GM12878 (cell line): ENCODE results near the gene MAML2. TPM values are rescaled to one million over a fixed set of nuclear protein-coding genes. Genes with fewer than 3 reads are reported as not detected.

ENCODE experiments used
- ATAC-seq: fragments of 200-7000 bp; cut with Tn5 transposase; 3 replicates; pipeline ENCODE4 v1.9.1; 2020; ENCODE audit warnings: mild to moderate bottlenecking, moderate library complexity
- BruUV-seq: library from RNA; stranded (reverse); fragments of 400-500 nt; replicated peaks from 2 replicates; lab custom pipeline; 2021; lab: Mats Ljungman, UMichigan
- CTCF ChIA-PET: fragments of 300-600 bp; sonication (Branson Sonifier 250); formaldehyde crosslinking; extraction: SDS; loops from one replicate; lab custom pipeline; 2021; ENCODE audit warnings: inconsistent platforms; lab: Yijun Ruan, JAX
- POLR2A ChIA-PET: fragments of 350-600 bp; formaldehyde crosslinking; extraction: SDS; loops from one replicate; lab custom pipeline; 2021; ENCODE audit warnings: inconsistent platforms; lab: Charles Lee
- RAD21 ChIA-PET: fragments of 300-600 bp; sonication (Branson Sonifier 250); formaldehyde crosslinking; loops from one replicate; lab custom pipeline; 2023; ENCODE audit warnings: antibody characterized with exemption; ENCODE audit not compliant: unreplicated experiment; lab: Charles Lee
- SMC1A ChIA-PET: fragments of 300-600 bp; sonication (Branson Sonifier 250); formaldehyde crosslinking; loops from one replicate; lab custom pipeline; 2023; ENCODE audit not compliant: unreplicated experiment, uncharacterized antibody; lab: Charles Lee
- DNase-seq: peaks from one replicate; pipeline ENCODE4 v3.0.0-alpha.2; 2011; ENCODE audit warnings: low read depth, low spot score
- FAIRE-seq: peaks from 3 replicates; lab custom pipeline; 2011; peaks lifted over from hg19 to GRCh38; lab: Jason Lieb, UNC
- H2AFZ ChIP-seq: 2 replicates; pipeline ENCODE4 v1.6.0; 2011; ENCODE audit warnings: low read depth, low read length, control low read depth; ENCODE audit not compliant: control insufficient read depth
- H3K27ac ChIP-seq: 2 replicates; pipeline ENCODE4 v1.5.1; 2011; ENCODE audit warnings: control low read depth; ENCODE audit not compliant: control insufficient read depth, insufficient read depth
- H3K27me3 ChIP-seq, 2 experiments: replicated peaks in 1 of 2; 2 replicates each; pipeline versions ENCODE4 v1.6.0 to v1.6.1; 2011; ENCODE audit warnings: low read length in 1 of 2; ENCODE audit not compliant: control insufficient read depth in 2 of 2, insufficient read depth in 2 of 2
- H3K36me3 ChIP-seq, 2 experiments: 2 replicates each; pipeline ENCODE4 v1.5.1; 2011; ENCODE audit warnings: low read length in 1 of 2; ENCODE audit not compliant: control insufficient read depth in 2 of 2, insufficient read depth in 2 of 2
- H3K4me1 ChIP-seq: 2 replicates; pipeline ENCODE4 v1.6.1; 2011; ENCODE audit warnings: mild to moderate bottlenecking, low read length, moderate library complexity, mixed read lengths; ENCODE audit not compliant: control insufficient read depth, insufficient read depth
- H3K4me2 ChIP-seq: 2 replicates; pipeline ENCODE4 v1.6.0; 2011; ENCODE audit warnings: control low read depth; ENCODE audit not compliant: control insufficient read depth, insufficient read depth
- H3K4me3 ChIP-seq: fragments of 200-600 bp; sonication (generic); 2 replicates; pipeline ENCODE4 v1.5.1; 2016
- H3K79me2 ChIP-seq: 2 replicates; pipeline ENCODE4 v1.6.0; 2011; ENCODE audit warnings: low read length; ENCODE audit not compliant: control insufficient read depth, insufficient read depth
- H3K9ac ChIP-seq: 2 replicates; pipeline ENCODE4 v1.8.0; 2011; ENCODE audit warnings: low read length, control low read depth, mixed read lengths; ENCODE audit not compliant: control insufficient read depth, insufficient read depth
- H3K9me3 ChIP-seq: replicated peaks from 3 replicates; pipeline ENCODE4 v1.5.1; 2011; ENCODE audit warnings: mild to moderate bottlenecking, low read length; ENCODE audit not compliant: control insufficient read depth, insufficient read depth
- H4K20me1 ChIP-seq: 2 replicates; pipeline ENCODE4 v1.6.0; 2011; ENCODE audit not compliant: control insufficient read depth, insufficient read depth
- CBFB ChIP-seq: IDR thresholded peaks from 2 replicates; pipeline ENCODE4 v1.6.1; 2016; ENCODE audit warnings: antibody characterized with exemption, low read depth
- MXI1 ChIP-seq: fragments of 150-350 bp; IDR thresholded peaks from 2 replicates; pipeline ENCODE4 v1.6.1; 2011; ENCODE audit warnings: low read depth, mild to moderate bottlenecking, inconsistent platforms, low read length, improper control_type of control experiment
- NFXL1 ChIP-seq: fragments of 450-650 bp; IDR thresholded peaks from 2 replicates; pipeline ENCODE4 v1.6.1; 2017; ENCODE audit warnings: antibody characterized with exemption, mild to moderate bottlenecking, borderline replicate concordance
- NRF1 ChIP-seq: conservative IDR thresholded peaks from 2 replicates; pipeline ENCODE4 v1.6.1; 2011; ENCODE audit warnings: mild to moderate bottlenecking, low read depth, low read length, improper control_type of control experiment
- PAX5 ChIP-seq: IDR thresholded peaks from 2 replicates; pipeline ENCODE4 v1.6.1; 2011; ENCODE audit warnings: low read depth, low read length, borderline replicate concordance
- RELB ChIP-seq: fragments of 450-650 bp; IDR thresholded peaks from 2 replicates; pipeline ENCODE4 v1.6.1; 2017; ENCODE audit warnings: low read depth, mild to moderate bottlenecking, moderate library complexity
- REST ChIP-seq: IDR thresholded peaks from 2 replicates; pipeline ENCODE4 v1.6.1; 2012; ENCODE audit warnings: mild to moderate bottlenecking, low read depth, low read length
- RUNX3 ChIP-seq: IDR thresholded peaks from 2 replicates; pipeline ENCODE4 v1.6.1; 2012; ENCODE audit warnings: low read length, inconsistent platforms
- SP1 ChIP-seq: IDR thresholded peaks from one replicate; pipeline ENCODE4 v1.6.1; 2011; ENCODE audit warnings: low read depth, low read length
- STAT3 ChIP-seq: IDR thresholded peaks from 2 replicates; pipeline ENCODE4 v1.6.1; 2011; ENCODE audit warnings: low read depth, low read length, improper control_type of control experiment
- TARDBP ChIP-seq: IDR thresholded peaks from 2 replicates; pipeline ENCODE4 v1.6.1; 2016; ENCODE audit warnings: borderline replicate concordance
- ZBED1 ChIP-seq: IDR thresholded peaks from 2 replicates; pipeline ENCODE4 v1.6.1; 2016; ENCODE audit warnings: borderline replicate concordance
- ZNF384 ChIP-seq: IDR thresholded peaks from 2 replicates; pipeline ENCODE4 v1.6.1; 2012; ENCODE audit warnings: low read depth, mild to moderate bottlenecking, low read length, improper control_type of control experiment, borderline replicate concordance
- WGBS: methylation state at CpG from one replicate; pipeline ENCODE4 v1.1.6; 2016; ENCODE audit warnings: low lambda C conversion rate; ENCODE audit not compliant: insufficient replicate concordance, insufficient coverage; ENCODE audit errors: missing lambda C conversion rate; 5-methylcytosine and 5-hydroxymethylcytosine counted together
- in situ Hi-C: fragments of 300-500 bp; cut with MboI; formaldehyde crosslinking; loops from 9 replicates; pipeline ENCODE4 v1.14.3; 2018; ENCODE audit warnings: mixed read lengths
- intact Hi-C: fragments of 100-400 bp; cut with micrococcal nuclease; formaldehyde crosslinking; loops from one replicate; pipeline ENCODE4 v1.14.2; 2022; ENCODE audit not compliant: unreplicated experiment
- polyA plus RNA-seq, 11 experiments: library from polyadenylated mRNA; depleted of rRNA in 4 of 11; unstranded in 6 of 11; stranded (reverse) in 5 of 11; fragments of >200 nt; fragmentation: Nextera tagmentation in 4 of 11; fragmentation: Illumina TruSeq in 1 of 11; extraction: Ambion mirVana in 4 of 11; extraction: Trizol in 1 of 11; gene quantifications; 1 replicate in 1 of 11; 2 replicates in 10 of 11; pipeline versions ENCODE4 v1.2.1 to v1.2.3, GENCODE V29; 2011 to 2016; ENCODE audit warnings: inconsistent platforms in 2 of 11, missing spikeins in 2 of 11, low read depth in 1 of 11
- total RNA-seq, 4 experiments: library from RNA; depleted of rRNA in 3 of 4; stranded (reverse); fragments of >200 nt in 3 of 4; fragmentation: Illumina TruSeq in 1 of 4; extraction: Trizol in 1 of 4; gene quantifications; 2 replicates each; pipeline versions ENCODE4 v1.2.1 to v1.2.3, GENCODE V29; 2013 to 2021
- TF ChIP-seq, protein P1 (sequence below): fragments of 450-650 bp; formaldehyde crosslinking; IDR thresholded peaks from 2 replicates; pipeline ENCODE4 v1.4.0; 2022; ENCODE audit warnings: mild to moderate bottlenecking, moderate library complexity
- TF ChIP-seq, protein P2 (sequence below): fragments of 450-650 bp; IDR thresholded peaks from 2 replicates; pipeline ENCODE4 v1.6.1; 2016; ENCODE audit warnings: mild to moderate bottlenecking

Gene MAML2
- total and polyA plus RNA-seq, 10 of the 15 experiments (the other 5 are each of a cell fraction or from before 2014, with no cell fraction given) = 2.5 to 15.1 (median 12.0) TPM

DNA sequence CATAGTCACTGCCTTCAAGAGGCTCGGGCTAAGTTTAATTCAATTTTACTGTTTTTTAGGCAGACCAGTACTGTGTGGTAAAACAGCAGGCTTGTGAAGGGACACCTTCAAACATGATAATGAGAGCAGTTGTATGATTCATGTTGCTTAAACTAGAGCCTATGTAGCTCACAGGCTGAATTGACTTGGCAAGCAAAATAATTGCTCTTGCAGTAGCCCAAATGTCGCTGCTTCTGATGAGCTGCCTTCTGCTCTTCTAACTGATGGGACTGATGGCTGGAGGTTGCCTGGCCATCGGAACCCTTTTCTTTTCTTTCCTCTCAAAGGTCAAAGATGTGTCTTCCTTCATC lies 137.6 kb downstream of the MAML2 start:
- 100% methylated on average over 3 of the region's 3 CpGs for WGBS
- Histone ChIP-seq H3K36me3 (peaks cover 0 to 2% of the 10 kb centered on the region in 2 experiments; a peak in 1 of 4 replicates), H3K79me2 (peaks cover 2% of the 10 kb centered on the region), H3K9ac (no peak overlapping the region), H4K20me1 (no peaks in the 10 kb centered on the region), H3K27ac (no peak overlapping the region), H2AFZ (no peak overlapping the region), H3K27me3 (no peaks in the 10 kb centered on the region), H3K4me2 (no peak overlapping the region), H3K9me3 (no peaks in the 10 kb centered on the region; the same call in 1 of the 3 replicates), H3K4me3 (no peak overlapping the region), H3K4me1 (peaks cover 3% of the 10 kb centered on the region; the same call in 1 of the 2 replicates)
- in situ Hi-C loops = no loop called here
- FAIRE-seq (no peak), ATAC-seq (no peak), DNase-seq (no peak)
- ChIA-PET SMC1A (interaction anchor here (0.7 to 1.7 kb wide), 5 partner anchors 8 to 189 kb away, joined by 3 to 4 read pairs (median 4); no protein-coding TSS in a partner anchor), CTCF (interaction anchor here (0.7 to 2.0 kb wide), 3 partner anchors 9 to 138 kb away, joined by 3 to 5 read pairs (median 4); partner anchors contain the start of gene MAML2), RAD21 (no interaction called here), POLR2A (interaction anchor here (1.1 kb wide), 1 partner anchor 184 kb away, joined by 3 read pairs; the partner anchor contains the start of gene CCDC82)
- no TSS peak for BruUV-seq
- TF ChIP-seq PAX5 (no peak), STAT3 (no peak), RELB (no peak), NRF1 (no peak), SP1 (no peak), CBFB (no peak), TARDBP (no peak), NFXL1 (no peak), ZNF384 (no peak), MXI1 (no peak), REST (no peak), ZBED1 (no peak), RUNX3 (no peak)
- TF ChIP-seq, protein P1, sequence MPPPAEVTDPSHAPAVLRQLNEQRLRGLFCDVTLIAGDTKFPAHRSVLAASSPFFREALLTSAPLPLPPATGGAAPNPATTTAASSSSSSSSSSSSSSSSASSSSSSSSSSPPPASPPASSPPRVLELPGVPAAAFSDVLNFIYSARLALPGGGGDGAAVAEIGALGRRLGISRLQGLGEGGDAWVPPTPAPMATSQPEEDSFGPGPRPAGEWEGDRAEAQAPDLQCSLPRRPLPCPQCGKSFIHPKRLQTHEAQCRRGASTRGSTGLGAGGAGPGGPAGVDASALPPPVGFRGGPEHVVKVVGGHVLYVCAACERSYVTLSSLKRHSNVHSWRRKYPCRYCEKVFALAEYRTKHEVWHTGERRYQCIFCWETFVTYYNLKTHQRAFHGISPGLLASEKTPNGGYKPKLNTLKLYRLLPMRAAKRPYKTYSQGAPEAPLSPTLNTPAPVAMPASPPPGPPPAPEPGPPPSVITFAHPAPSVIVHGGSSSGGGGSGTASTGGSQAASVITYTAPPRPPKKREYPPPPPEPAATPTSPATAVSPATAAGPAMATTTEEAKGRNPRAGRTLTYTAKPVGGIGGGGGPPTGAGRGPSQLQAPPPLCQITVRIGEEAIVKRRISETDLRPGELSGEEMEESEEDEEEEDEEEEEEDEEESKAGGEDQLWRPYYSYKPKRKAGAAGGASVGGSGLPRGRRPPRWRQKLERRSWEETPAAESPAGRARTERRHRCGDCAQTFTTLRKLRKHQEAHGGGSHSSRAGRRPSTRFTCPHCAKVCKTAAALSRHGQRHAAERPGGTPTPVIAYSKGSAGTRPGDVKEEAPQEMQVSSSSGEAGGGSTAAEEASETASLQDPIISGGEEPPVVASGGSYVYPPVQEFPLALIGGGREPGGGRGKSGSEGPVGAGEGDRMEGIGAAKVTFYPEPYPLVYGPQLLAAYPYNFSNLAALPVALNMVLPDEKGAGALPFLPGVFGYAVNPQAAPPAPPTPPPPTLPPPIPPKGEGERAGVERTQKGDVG = no peak
- TF ChIP-seq, protein P2, sequence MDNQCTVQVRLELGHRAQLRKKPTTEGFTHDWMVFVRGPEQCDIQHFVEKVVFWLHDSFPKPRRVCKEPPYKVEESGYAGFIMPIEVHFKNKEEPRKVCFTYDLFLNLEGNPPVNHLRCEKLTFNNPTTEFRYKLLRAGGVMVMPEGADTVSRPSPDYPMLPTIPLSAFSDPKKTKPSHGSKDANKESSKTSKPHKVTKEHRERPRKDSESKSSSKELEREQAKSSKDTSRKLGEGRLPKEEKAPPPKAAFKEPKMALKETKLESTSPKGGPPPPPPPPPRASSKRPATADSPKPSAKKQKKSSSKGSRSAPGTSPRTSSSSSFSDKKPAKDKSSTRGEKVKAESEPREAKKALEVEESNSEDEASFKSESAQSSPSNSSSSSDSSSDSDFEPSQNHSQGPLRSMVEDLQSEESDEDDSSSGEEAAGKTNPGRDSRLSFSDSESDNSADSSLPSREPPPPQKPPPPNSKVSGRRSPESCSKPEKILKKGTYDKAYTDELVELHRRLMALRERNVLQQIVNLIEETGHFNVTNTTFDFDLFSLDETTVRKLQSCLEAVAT = no peak
- intact Hi-C loops = no loop called here
